Pulmonary artery endothelial cell (primary cell): ENCODE measurements around the gene ZMAT1. TPM values are rescaled to one million over a fixed set of nuclear protein-coding genes. Genes with fewer than 3 reads are reported as not detected.
"Not testable (repeated sequence)": the region's sequence is repeated elsewhere in the genome, so short reads cannot be mapped to it uniquely, and the experiment has no call there.

Experiments
- DNase-seq: peaks from one replicate; pipeline ENCODE4 v3.0.0-alpha.2; 2011; ENCODE audit warnings: low read depth, low spot score
- total RNA-seq: library from RNA; depleted of rRNA; stranded (reverse); fragments of >200 nt; gene quantifications from 2 replicates; pipeline ENCODE4 v1.2.3, GENCODE V29; 2014

ZMAT1 gene
- 0.95 and 1.2 TPM in 2 replicates for total RNA-seq

DNA sequence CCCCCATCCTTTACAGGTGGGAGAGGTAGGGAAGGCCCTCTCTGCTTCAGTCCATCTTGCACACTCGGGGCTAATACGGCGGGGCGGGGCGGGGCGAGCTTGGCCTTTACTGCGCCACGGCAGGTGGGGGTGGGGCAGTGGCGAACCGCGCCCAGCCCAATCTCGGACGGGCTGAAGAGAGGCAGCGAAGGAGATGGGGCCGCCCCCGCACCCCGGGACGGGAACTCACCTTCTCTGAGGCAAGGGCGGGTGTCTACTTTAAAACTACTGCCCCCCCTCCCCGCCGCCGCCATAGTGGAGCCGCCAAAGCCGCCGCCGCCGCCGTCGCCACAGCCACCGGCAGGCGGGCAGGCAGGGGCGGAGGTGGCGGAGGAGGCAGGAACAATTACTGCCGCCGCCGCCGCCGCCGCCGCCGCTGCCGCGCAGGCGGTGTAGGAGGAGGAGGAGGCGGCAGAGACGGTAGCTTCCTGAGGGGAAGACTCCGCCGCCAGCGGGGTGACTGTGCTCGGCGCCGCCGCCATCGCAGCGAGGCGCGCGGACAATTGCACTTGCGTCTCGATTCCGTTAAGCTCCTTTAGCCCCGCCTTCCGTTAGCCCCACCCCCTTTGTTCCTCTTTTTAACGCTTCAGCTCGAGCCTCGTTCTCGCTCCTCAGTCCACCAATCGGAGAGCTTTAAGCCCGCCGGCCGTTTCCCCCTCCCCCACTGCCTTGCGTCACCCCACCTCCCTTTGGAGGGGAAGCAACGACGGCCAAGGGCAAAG lies at the start of gene ZMAT1:
TSS of gene ZMAT1 (minus strand) at position 540 of the 761 bp plus-strand sequence. CDS start at position 521, 19 bp downstream.
- peak; percentile 80 for DNase-seq

DNA sequence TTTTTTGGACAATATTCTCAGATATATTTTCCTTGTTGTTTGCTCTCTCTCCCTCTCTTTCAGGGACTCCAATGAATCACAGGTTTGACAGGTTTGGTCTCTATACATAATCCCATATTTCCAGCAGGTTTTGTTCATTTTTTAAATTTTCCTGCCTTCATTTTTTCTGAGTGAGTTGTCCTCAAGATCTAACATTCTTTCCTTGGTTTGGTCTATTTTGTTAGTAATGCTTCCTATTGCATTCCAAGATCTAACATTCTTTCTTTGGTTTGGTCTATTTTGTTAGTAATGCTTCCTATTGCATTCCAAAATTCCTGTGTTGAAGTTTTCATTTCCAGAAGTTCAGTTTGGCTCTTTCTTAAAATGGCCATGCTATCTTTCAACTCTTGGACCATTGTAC lies 45.3 kb upstream of the ZMAT1 start:
- no peak for DNase-seq

DNA sequence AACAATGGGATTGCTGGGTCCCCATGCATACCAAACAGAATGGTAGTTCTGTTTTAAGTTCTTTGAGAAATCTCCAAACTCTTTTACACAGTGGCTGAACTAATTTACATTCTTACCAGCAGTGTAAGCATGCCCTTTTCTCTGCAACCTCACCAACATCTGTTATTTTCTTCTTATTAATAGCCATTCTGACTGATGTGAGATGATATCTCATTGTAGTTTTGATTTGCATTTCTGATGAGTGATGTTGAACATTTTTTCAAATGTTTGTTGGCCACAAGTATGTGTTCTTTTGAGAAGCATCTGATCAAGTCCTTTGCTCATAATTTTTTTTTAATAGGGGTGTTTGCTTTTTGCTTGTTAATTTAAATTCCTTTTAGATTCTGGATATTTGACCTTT lies 41.2 kb upstream of the ZMAT1 start:
- no peak for DNase-seq

- not testable (repeated sequence) for DNase-seq
Measured at GRCh38 chrX:101964923-101965539, 33.2 kb upstream of the ZMAT1 start.

DNA sequence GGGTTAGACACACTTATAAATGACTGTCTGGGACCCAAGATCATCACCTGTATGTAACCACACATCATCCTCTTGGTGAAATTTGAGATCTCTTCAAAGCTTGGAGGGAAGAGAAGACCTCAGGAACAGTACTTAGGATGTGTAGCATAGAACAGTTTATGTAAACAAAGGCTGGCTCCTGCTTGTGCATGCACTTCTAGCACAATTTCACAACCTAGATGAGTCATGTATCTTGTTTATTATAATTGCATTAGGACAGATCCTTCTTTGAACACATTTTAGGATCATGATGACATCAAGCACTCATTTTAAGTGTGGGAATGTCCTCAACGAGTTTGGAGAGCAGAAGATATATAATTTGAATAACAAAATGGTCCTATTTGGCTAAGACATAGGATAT lies 26.3 kb upstream of the ZMAT1 start:
- DNase-seq = no peak

DNA sequence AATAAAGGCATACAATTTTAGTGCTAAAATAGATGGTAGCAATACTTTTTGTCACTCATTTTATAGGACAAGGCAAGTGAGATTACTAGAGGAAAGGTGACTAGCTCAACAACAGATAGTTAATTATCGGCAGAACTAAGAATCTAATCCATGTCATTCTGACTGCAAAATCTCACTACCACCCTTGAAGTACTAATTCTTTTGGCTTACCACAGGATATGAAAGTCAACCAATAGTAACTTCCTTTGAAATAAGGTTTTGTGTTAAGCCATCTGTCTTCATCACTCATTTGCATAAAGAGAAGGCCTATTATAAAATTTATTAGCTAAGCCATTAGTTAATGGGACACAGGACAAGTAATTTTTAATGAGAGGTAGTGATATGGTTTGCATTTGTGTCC lies 25.3 kb upstream of the ZMAT1 start:
- no peak for DNase-seq

- no peak for DNase-seq
Measured at GRCh38 chrX:101956556-101956955, 24.7 kb upstream of the ZMAT1 start.

DNA sequence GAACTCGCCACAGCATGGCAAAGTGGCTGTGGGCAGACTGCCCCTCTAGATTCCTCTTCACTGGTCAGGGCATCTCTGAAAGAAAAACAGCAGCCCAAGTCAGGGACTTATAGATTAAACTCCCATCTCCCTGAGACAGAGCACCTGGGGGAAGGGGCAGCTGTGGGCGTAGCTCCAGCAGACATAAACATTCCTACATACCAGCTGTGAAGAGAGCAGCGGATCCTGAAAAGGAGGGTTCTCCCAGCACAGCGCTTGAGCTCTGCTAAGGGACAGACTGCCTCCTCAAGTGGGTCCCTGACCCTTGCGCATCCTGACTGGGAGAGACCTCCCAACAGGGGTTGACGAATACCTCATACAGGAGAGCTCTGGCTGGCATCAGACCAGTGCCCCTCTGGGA lies 18.8 kb upstream of the ZMAT1 start:
- no peak for DNase-seq

DNA sequence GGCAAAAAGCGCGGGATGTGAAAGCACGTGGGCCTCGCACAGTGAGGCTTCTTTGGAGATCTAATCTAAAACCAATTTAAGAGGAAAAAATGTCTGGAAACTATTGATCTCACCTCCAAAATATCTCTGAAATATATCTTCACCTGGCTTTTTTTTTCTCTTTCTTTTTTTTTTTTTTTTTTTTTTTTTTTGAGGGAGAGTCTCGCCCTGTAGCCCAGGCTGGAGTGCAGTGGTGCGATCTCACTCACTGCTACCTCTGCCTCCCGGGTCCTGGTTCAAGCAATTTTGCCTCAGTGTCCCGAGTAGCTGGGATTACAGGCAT lies 383 bp upstream of the ZMAT1 start:
- no peak for DNase-seq

DNA sequence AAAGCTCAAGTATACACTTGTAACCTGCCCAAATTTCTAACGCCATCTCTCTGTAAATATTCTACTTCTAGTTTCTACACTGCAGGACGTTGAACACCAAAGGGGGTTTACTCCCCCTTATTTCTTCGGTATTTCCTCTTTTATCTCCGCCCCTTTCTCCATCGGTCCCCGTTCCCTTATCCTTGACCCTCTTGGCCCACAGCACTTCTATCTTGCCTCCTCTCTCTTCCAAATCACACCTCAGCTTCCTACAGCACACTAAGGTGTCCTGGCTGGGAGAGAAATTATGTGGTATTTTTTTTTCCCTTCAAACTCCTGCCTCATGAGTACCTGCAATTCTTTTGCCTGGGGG lies 715 bp downstream of the ZMAT1 start:
- no peak for DNase-seq

- no peak for DNase-seq
Measured at GRCh38 chrX:101925733-101926132, 6.1 kb downstream of the ZMAT1 start.

- DNase-seq = peak; percentile 33
Measured at GRCh38 chrX:101918751-101919150, 13.1 kb downstream of the ZMAT1 start.

DNA sequence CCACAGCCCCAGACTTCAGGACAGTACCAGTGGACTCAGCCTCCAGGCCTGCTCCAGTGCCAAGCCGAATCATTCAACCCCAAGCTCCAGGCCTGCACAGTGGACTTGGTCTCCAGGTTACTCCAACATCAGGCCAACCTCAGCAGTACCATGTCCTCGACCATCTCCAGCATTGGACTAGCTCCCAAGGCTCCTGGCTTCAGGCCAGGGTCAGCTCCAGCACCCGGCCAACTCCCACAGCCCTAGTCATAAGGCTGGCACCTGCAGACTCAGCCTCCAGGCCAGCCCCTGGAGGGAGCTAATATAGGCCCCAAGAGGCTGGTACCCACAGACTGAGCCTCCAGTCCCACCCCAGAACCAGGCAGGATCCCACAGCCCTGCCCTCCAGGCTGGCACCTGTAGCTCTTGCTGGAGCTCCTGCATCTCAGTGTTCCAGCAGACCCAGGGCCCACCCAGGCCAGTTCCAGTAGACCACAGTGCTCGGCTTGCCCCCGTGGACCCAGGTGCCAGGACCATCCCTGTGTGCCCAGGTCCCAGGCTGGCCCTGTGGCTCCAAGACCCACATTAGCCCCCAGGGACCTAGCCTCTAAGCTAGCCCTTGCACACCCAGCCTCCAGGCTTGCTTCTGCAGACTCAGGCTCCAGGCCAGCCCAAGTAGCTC lies 25.6 kb downstream of the ZMAT1 start:
- DNase-seq = no peak

DNA sequence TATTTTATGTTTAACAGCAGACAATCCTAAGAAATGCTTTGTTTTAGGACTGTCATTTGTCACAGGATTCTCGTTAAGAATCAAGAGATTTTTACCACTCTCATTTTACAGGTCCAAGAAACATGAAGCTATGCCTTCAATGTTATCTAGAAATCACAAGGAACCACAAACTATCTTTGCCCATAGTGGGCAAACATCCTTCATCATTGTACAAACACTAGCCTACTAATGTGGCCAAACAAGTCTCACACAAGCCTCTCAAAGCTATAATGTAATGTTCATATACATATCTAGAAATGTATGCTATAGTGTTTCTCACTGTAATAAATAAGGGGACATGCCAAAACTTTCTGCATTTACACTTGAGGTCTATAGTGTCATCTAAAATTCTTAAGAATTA lies 26.8 kb downstream of the ZMAT1 start:
- DNase-seq = no peak

Other genes starting within 250 kb of the ZMAT1 start
- gene TCEAL2, start 193.7 kb upstream of the ZMAT1 start, total RNA-seq = 0.13 TPM in 1 of 2 replicates, not detected in the other
- not detected in 2 replicates for gene TCEAL6, start 210.5 kb upstream of the ZMAT1 start, total RNA-seq
- gene BEX5, start 223.9 kb upstream of the ZMAT1 start, total RNA-seq = 2.4 and 3.5 TPM in 2 replicates